ENCODE results near the gene RAP1GDS1. TPM values are rescaled to one million over a fixed set of nuclear protein-coding genes. Genes with fewer than 3 reads are reported as not detected.

RAP1GDS1 gene
- total and polyA plus RNA-seq, 12 donors, result 5.9 to 38.1 (median 22.8) TPM

- TF ChIP-seq POLR2A (IDR thresholded peaks at IDR 0.05), result no peak
- TF ChIP-seq, protein P1, sequence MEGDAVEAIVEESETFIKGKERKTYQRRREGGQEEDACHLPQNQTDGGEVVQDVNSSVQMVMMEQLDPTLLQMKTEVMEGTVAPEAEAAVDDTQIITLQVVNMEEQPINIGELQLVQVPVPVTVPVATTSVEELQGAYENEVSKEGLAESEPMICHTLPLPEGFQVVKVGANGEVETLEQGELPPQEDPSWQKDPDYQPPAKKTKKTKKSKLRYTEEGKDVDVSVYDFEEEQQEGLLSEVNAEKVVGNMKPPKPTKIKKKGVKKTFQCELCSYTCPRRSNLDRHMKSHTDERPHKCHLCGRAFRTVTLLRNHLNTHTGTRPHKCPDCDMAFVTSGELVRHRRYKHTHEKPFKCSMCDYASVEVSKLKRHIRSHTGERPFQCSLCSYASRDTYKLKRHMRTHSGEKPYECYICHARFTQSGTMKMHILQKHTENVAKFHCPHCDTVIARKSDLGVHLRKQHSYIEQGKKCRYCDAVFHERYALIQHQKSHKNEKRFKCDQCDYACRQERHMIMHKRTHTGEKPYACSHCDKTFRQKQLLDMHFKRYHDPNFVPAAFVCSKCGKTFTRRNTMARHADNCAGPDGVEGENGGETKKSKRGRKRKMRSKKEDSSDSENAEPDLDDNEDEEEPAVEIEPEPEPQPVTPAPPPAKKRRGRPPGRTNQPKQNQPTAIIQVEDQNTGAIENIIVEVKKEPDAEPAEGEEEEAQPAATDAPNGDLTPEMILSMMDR (IDR thresholded peaks at IDR 0.05), result no peak
- Histone ChIP-seq H3K36me3 (replicated peaks in 1 of 2) (peaks cover 0 to 3% of the 10 kb centered on the region in 2 donors), H3K4me3 (no peak overlapping the region), H3K4me1 (replicated peaks in 1 of 2) (no peaks in the 10 kb centered on the region), H3K9me3 (replicated peaks in 1 of 3) (peaks cover 0 to 4% (median 0%) of the 10 kb centered on the region in 3 donors), H3K27me3 (no peaks in the 10 kb centered on the region), H3K27ac (no peak overlapping the region)
- intact Hi-C loops (cut with DNase I), result no loop called here
- no peak for DNase-seq
- WGBS, 4 donors, result 83 to 92% (median 89%) methylated on average over 4 of the region's 4 CpGs
These were observed 161.8 kb downstream of the RAP1GDS1 start for GRCh38 chr4:98423009-98423408.

- TF ChIP-seq, protein P1 (IDR thresholded peaks at IDR 0.05), result no peak
- no peak for TF ChIP-seq POLR2A (IDR thresholded peaks at IDR 0.05)
- no peak overlapping the region for H3K4me3 ChIP-seq
- no peaks in the 10 kb centered on the region for H3K9me3 ChIP-seq (replicated peaks in 1 of 3)
- no peaks in the 10 kb centered on the region for H3K36me3 ChIP-seq (replicated peaks in 1 of 2)
- no peaks in the 10 kb centered on the region for H3K4me1 ChIP-seq (replicated peaks in 1 of 2)
- 78 to 85% (median 79%) methylated on average over 4 of the region's 4 CpGs for WGBS, 4 donors
- intact Hi-C loops (cut with DNase I), result no loop called here
- no peak for DNase-seq
- no peak overlapping the region for H3K27ac ChIP-seq
- H3K27me3 ChIP-seq, result no peaks in the 10 kb centered on the region
These were observed 169.7 kb downstream of the RAP1GDS1 start for GRCh38 chr4:98430708-98431403.

GRCh38 chr4:98433691-98434090, 172.5 kb downstream of the RAP1GDS1 start:
- Histone ChIP-seq H3K4me1 (replicated peaks in 1 of 2) (no peaks in the 10 kb centered on the region), H3K4me3 (no peak overlapping the region), H3K27me3 (no peaks in the 10 kb centered on the region), H3K9me3 (replicated peaks in 1 of 3) (no peaks in the 10 kb centered on the region), H3K36me3 (replicated peaks in 1 of 2) (peaks cover 0 to 3% of the 10 kb centered on the region in 2 donors), H3K27ac (no peak overlapping the region)
- no peak for DNase-seq
- TF ChIP-seq POLR2A (IDR thresholded peaks at IDR 0.05), result no peak
- TF ChIP-seq, protein P1 (IDR thresholded peaks at IDR 0.05), result no peak
- 79 to 87% (median 81%) methylated on average over 1 of the region's 1 CpG for WGBS, 4 donors
- intact Hi-C loops (cut with DNase I), result no loop called here

DNA sequence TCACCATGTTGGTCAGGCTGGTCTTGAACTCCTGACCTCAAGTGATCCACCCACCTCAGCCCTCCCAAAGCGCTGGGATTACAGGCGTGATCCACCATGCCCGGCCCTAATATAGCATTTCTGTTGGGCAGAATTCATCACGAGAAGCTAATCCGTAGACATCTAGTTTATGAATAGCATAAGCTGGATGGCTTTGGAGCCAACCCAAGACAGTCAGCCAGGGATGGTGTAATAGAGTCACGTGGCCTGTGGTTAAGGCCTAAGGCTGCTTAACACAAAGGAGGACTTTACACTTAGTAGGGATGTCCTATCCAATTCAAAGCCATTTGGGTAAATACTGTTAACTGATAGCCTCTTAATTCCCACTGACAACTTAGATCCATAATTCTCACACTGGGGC, 173.6 kb downstream of the RAP1GDS1 start:
- Histone ChIP-seq H3K27ac (no peak overlapping the region), H3K4me3 (no peak overlapping the region), H3K9me3 (replicated peaks in 1 of 3) (no peaks in the 10 kb centered on the region), H3K4me1 (replicated peaks in 1 of 2) (no peaks in the 10 kb centered on the region), H3K36me3 (replicated peaks in 1 of 2) (peaks cover 0 to 3% of the 10 kb centered on the region in 2 donors), H3K27me3 (no peaks in the 10 kb centered on the region)
- intact Hi-C loops (cut with DNase I), result no loop called here
- TF ChIP-seq, protein P1 (IDR thresholded peaks at IDR 0.05), result no peak
- TF ChIP-seq POLR2A (IDR thresholded peaks at IDR 0.05), result no peak
- WGBS, 4 donors, result 90 to 100% (median 96%) methylated on average over 6 of the region's 6 CpGs
- DNase-seq, result no peak

Data from adrenal gland (tissue), 12 donors.